GM19351 (cell line): ENCODE results near the gene TM4SF4.

ENCODE experiments used
- ATAC-seq: cut with Tn5 transposase; IDR thresholded peaks from one replicate; pipeline ENCODE4 v1.9.1; 2021; ENCODE audit warnings: mild to moderate bottlenecking, moderate library complexity; ENCODE audit not compliant: unreplicated experiment

The TM4SF4 gene

GRCh38 chr3:149542375-149543312, 68.1 kb downstream of the TM4SF4 start:
- no peak for ATAC-seq

- ATAC-seq = no peak
Measured at GRCh38 chr3:149545049-149545448, 70.6 kb downstream of the TM4SF4 start.

- no peak for ATAC-seq
Measured at GRCh38 chr3:149547413-149547812, 72.9 kb downstream of the TM4SF4 start.

GRCh38 chr3:149547954-149548668, 73.6 kb downstream of the TM4SF4 start:
- ATAC-seq = no peak

- ATAC-seq = no peak
Measured at GRCh38 chr3:149548669-149549065, 74.2 kb downstream of the TM4SF4 start.

- ATAC-seq = no peak
Measured at GRCh38 chr3:149551500-149551899, 77.0 kb downstream of the TM4SF4 start.

GRCh38 chr3:149552700-149553099, 78.2 kb downstream of the TM4SF4 start:
- no peak for ATAC-seq
